ENCODE measurements around the gene NELFB. TPM values are rescaled to one million over a fixed set of nuclear protein-coding genes. Genes with fewer than 3 reads are reported as not detected.
A peak's percentile ranks its signal among the peaks of the same experiment; 100 is the strongest.

The NELFB gene
- total and polyA plus RNA-seq, 5 donors from 2014 or later = 22.3 to 46.4 (median 24.1) TPM

DNA sequence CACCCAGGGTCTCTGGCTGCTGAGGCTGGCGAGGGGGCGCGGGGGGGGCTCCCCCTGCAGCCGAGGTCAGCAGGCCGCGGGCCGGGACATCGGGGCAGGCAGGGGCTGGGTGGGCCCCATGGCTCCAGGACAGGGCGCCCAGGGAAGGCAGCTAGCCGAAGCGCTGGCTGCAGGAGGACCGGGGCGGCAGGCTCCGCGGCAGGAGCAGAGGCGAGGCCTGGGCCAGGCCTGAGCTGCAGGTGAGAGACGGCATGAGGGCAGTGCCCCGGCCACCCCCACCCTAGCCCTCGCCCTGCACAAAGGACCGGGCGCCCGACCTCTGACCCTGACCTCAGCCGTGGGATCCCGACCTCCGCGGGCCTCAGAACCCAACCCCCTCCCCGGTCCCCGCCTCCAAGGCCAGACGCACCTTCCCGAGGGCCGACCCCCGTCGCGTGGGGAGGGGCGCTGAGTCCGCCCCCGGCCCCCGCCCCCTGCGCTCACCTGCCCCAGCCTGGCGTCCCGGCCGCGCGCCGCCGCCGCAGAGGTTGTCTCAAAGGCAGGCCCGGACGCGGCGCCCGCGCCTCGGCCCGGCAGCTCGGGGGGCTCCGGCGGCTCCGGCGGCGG, 33.5 kb upstream of the NELFB start:
- ATAC-seq (ENCODE audit: low read depth in 2 of 2) (no peak), DNase-seq (peak in 1 of 3 donors; percentile 29)
- Histone ChIP-seq H3K27ac (ENCODE audit: insufficient read depth, low read length, poor library complexity, severe bottlenecking) (no peak overlapping the region), H3K27me3 (ENCODE audit: control insufficient read depth, insufficient read depth, low read length) (no peaks in the 10 kb centered on the region), H3K4me3 (ENCODE audit: low read depth, low read length) (no peak overlapping the region), H3K9me3 (ENCODE audit: control insufficient read depth in 2 of 2, low read length in 2 of 2) (no peaks in the 10 kb centered on the region), H3K4me1 (ENCODE audit: control insufficient read depth, insufficient read depth, low read length, poor library complexity, severe bottlenecking) (peaks cover 17% of the 10 kb centered on the region), H3K36me3 (ENCODE audit: control insufficient read depth, insufficient read depth, low read length) (no peaks in the 10 kb centered on the region)
- H3K27ac Mint-ChIP-seq = no peak overlapping the region
- H3K27me3 Mint-ChIP-seq = no peaks in the 10 kb centered on the region
- H3K4me3 Mint-ChIP-seq = no peak overlapping the region
- H3K9me3 Mint-ChIP-seq = no peaks in the 10 kb centered on the region
- H3K36me3 Mint-ChIP-seq = no peaks in the 10 kb centered on the region
- H3K4me1 Mint-ChIP-seq = peaks cover 0 to 10% (median 3%) of the 10 kb centered on the region in 4 donors

DNA sequence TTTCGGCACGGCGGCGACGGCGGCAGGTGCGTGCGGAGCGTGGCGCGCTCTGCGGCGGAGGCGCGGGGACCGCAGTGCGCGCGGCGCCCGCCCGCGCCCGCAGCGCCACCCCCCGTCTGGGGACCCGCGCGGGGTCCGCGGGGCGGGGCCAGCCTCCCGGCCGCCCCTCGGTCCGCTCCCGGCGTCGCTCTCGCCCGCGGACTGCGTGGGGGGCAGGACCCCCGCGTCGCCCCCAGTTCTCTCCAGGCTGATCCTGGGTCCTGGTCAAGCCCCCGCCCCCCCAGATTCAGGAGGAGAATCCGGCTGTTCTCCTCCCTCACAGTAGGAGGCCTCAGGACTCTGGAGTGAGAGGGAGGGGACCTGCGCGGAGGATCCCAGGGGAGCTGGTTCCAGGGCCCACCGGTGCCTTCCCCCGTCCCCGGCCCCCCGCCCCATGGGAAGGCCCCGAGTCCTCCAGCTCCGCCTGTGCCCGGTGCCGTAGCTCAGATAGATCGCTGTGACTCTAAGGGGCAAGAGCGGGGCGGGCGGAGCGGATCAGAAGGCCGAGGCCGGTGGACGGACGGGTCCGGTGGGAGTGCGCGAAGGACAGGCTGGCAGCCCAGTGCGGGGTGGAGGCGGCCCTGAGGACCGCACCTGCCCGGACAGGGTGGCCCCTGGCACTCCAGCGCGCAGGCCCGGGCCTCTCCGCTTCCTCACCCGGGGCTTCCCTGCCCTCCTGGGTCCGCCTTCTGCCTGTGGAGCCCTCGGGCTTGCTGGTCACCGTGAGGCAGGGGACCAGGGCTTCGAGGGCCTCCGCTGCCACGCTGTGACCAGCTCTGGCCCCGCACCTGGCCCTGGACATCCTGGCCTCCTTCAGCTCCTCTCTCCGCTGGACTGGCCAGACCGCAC, 32.7 kb upstream of the NELFB start, which contains the start of gene RNF208:
RNF208 (minus strand) TSS at position 51 of the 888 bp plus-strand sequence. CDS start 1,028 bp downstream, outside the sequence.
- peak within 1 kb of the TSS; percentile 81 to 93 (median 83) for H3K4me3 Mint-ChIP-seq
- no peaks in the 10 kb centered on the region for H3K9me3 Mint-ChIP-seq

DNA sequence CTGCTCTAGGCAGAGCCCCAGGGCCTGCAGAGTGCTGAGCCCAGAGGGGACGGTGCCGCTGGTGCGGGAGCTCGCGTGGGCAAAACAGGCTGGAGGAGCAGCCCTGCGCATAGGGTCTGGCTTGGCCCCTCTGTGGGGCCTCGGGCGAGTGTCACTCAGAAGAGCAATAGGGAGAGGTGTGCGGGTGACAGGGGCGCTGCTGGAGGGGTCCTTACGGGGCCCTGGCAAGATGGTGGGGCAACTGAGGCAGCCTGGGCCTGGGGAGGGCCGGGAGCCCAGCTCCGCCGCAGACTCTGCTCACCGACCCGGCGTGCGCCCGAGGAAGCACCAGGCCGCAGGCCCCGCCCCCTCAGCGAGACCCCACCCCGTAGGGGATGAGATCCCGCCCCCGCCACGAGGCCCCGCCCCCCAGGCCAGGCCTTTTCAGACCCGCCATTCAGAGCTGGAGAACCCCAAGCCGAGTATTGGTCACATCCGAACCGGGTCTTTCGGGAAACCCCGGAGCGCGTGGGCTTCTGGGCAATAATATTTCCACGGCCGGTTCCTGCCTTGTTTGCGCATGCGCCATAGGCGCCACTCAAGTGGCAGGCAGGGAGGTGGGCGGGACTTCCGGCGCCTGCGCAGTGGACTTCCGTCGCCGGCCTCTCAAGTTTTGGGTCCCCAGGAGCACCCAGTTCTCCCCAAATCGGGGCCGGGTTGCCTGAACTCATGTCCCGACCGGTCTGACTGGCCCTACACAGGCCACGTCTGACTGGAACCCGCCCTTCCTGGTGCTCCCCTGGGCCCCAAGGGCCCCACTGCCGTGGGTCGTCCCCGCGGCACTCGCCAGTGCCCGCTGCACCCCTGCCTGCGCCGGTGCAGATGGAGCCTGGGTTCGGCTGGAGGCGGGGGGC, 31.8 kb upstream of the NELFB start:
- Histone ChIP-seq H3K4me1 (ENCODE audit: control insufficient read depth, insufficient read depth, low read length, poor library complexity, severe bottlenecking) (peaks cover 21% of the 10 kb centered on the region), H3K27me3 (ENCODE audit: control insufficient read depth, insufficient read depth, low read length) (no peaks in the 10 kb centered on the region), H3K36me3 (ENCODE audit: control insufficient read depth, insufficient read depth, low read length) (no peaks in the 10 kb centered on the region), H3K4me3 (ENCODE audit: low read depth, low read length) (peak overlapping the region; percentile 59), H3K9me3 (ENCODE audit: control insufficient read depth in 2 of 2, low read length in 2 of 2) (no peaks in the 10 kb centered on the region), H3K27ac (ENCODE audit: insufficient read depth, low read length, poor library complexity, severe bottlenecking) (peak overlapping the region; percentile 90)
- Mint-ChIP-seq H3K9me3 (no peaks in the 10 kb centered on the region), H3K27ac (peak overlapping the region in 2 of 3 donors; percentile 38 to 89), H3K4me1 (peaks cover 0 to 13% (median 7%) of the 10 kb centered on the region in 4 donors), H3K36me3 (no peaks in the 10 kb centered on the region), H3K27me3 (peaks cover 5% of the 10 kb centered on the region), H3K4me3 (peak overlapping the region; percentile 81 to 93 (median 83))
- DNase-seq = peak; percentile 97 to 99 (median 99)
- peak; percentile 91 to 94 for ATAC-seq (ENCODE audit: low read depth in 2 of 2)

More for the DNA sequence above, 32.7 kb upstream of the NELFB start, which contains the start of gene RNF208:
- H3K36me3 Mint-ChIP-seq = no peaks in the 10 kb centered on the region
- H3K4me1 ChIP-seq (ENCODE audit: control insufficient read depth, insufficient read depth, low read length, poor library complexity, severe bottlenecking) = peaks cover 19% of the 10 kb centered on the region
- ATAC-seq (ENCODE audit: low read depth in 2 of 2) (no peak), DNase-seq (peak in 1 of 3 donors; percentile 17)
- H3K4me1 Mint-ChIP-seq = peaks cover 0 to 11% (median 4%) of the 10 kb centered on the region in 4 donors
- no peak within 1 kb of the TSS for H3K4me3 ChIP-seq (ENCODE audit: low read depth, low read length)
- H3K27me3 ChIP-seq (ENCODE audit: control insufficient read depth, insufficient read depth, low read length) = no peaks in the 10 kb centered on the region
- H3K27ac ChIP-seq (ENCODE audit: insufficient read depth, low read length, poor library complexity, severe bottlenecking) = peak within 1 kb of the TSS; percentile 90
- H3K9me3 ChIP-seq (ENCODE audit: control insufficient read depth in 2 of 2, low read length in 2 of 2) = no peaks in the 10 kb centered on the region
- H3K27me3 Mint-ChIP-seq = peaks cover 1% of the 10 kb centered on the region
- H3K36me3 ChIP-seq (ENCODE audit: control insufficient read depth, insufficient read depth, low read length) = no peaks in the 10 kb centered on the region
- H3K27ac Mint-ChIP-seq = peak within 1 kb of the TSS in 1 of 3 donors; percentile 89

DNA sequence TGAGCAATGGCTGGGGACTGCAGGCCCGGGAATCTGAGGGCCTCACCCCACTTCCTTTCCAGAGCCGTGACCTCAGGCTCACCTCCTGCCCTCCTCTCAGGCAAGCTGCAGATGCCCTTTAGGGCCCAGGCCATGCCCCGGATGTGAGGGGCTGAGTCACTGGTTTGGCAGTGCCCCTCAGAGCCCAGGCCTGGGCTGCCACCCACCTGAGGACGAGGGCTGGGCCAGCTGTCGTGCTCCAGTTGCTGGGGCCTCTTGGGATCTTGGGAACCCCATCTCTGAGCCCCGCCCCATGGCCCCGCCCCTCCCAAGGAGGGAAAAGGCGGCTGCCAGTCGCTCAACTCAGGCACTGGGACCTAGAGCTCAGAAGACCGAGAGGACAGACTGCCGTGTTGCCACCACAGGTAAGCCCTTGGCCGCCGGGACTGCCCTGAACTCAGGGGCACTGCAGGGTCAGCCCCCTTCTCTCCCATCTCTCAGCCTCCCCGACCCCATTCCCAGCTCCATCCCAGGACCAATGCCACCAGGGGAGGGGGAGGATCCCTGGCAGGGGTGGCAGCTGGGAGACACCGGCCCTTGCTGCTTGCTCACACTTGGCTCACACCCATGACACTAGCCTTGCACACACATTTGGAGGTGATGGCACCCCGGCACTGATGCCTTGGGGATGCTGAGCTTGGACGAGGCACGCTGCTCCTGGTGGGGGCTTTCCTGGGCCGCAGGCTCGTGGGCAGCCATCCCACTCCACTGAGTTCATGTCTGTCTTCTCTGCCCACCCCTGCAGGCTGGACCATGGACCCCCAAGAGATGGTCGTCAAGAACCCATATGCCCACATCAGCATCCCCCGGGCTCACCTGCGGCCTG, 30.1 kb upstream of the NELFB start, which contains the start of gene CYSRT1:
CYSRT1 (plus strand) TSS at position 345 of the 865 bp plus-strand sequence; CDS start at position 793, 448 bp downstream.
- Mint-ChIP-seq H3K36me3 (no peaks in the 10 kb centered on the region), H3K27ac (peak within 1 kb of the TSS; percentile 38 to 89 (median 56)), H3K4me3 (peak within 1 kb of the TSS; percentile 81 to 93 (median 83)), H3K9me3 (no peaks in the 10 kb centered on the region), H3K27me3 (peaks cover 5% of the 10 kb centered on the region), H3K4me1 (peaks cover 0 to 13% (median 7%) of the 10 kb centered on the region in 4 donors)
- peak in 1 of 3 donors; percentile 56 for DNase-seq
- ATAC-seq (ENCODE audit: low read depth in 2 of 2) = no peak
- no peaks in the 10 kb centered on the region for H3K27me3 ChIP-seq (ENCODE audit: control insufficient read depth, insufficient read depth, low read length)
- no peaks in the 10 kb centered on the region for H3K9me3 ChIP-seq (ENCODE audit: control insufficient read depth in 2 of 2, low read length in 2 of 2)
- no peaks in the 10 kb centered on the region for H3K36me3 ChIP-seq (ENCODE audit: control insufficient read depth, insufficient read depth, low read length)
- peaks cover 21% of the 10 kb centered on the region for H3K4me1 ChIP-seq (ENCODE audit: control insufficient read depth, insufficient read depth, low read length, poor library complexity, severe bottlenecking)
- peak within 1 kb of the TSS; percentile 90 for H3K27ac ChIP-seq (ENCODE audit: insufficient read depth, low read length, poor library complexity, severe bottlenecking)
- H3K4me3 ChIP-seq (ENCODE audit: low read depth, low read length) = peak within 1 kb of the TSS; percentile 59

GRCh38 chr9:137225699-137226331, 29.3 kb upstream of the NELFB start:
- no peaks in the 10 kb centered on the region for H3K9me3 Mint-ChIP-seq
- Histone ChIP-seq H3K4me1 (ENCODE audit: control insufficient read depth, insufficient read depth, low read length, poor library complexity, severe bottlenecking) (peaks cover 21% of the 10 kb centered on the region), H3K27me3 (ENCODE audit: control insufficient read depth, insufficient read depth, low read length) (no peaks in the 10 kb centered on the region), H3K4me3 (ENCODE audit: low read depth, low read length) (no peak overlapping the region), H3K36me3 (ENCODE audit: control insufficient read depth, insufficient read depth, low read length) (no peaks in the 10 kb centered on the region), H3K9me3 (ENCODE audit: control insufficient read depth in 2 of 2, low read length in 2 of 2) (no peaks in the 10 kb centered on the region), H3K27ac (ENCODE audit: insufficient read depth, low read length, poor library complexity, severe bottlenecking) (no peak overlapping the region)
- ATAC-seq (ENCODE audit: low read depth in 2 of 2) (no peak), DNase-seq (no peak)
- peak overlapping the region in 1 of 3 donors; percentile 42 for H3K27ac Mint-ChIP-seq
- peaks cover 5% of the 10 kb centered on the region for H3K27me3 Mint-ChIP-seq
- H3K4me1 Mint-ChIP-seq = peaks cover 0 to 13% (median 7%) of the 10 kb centered on the region in 4 donors
- H3K4me3 Mint-ChIP-seq = peak overlapping the region in 1 of 4 donors; percentile 32
- H3K36me3 Mint-ChIP-seq = no peaks in the 10 kb centered on the region

GRCh38 chr9:137226338-137227053, 28.6 kb upstream of the NELFB start:
- ATAC-seq (ENCODE audit: low read depth in 2 of 2) (no peak), DNase-seq (no peak)
- no peaks in the 10 kb centered on the region for H3K36me3 Mint-ChIP-seq
- Histone ChIP-seq H3K4me3 (ENCODE audit: low read depth, low read length) (no peak overlapping the region), H3K27me3 (ENCODE audit: control insufficient read depth, insufficient read depth, low read length) (no peaks in the 10 kb centered on the region), H3K9me3 (ENCODE audit: control insufficient read depth in 2 of 2, low read length in 2 of 2) (no peaks in the 10 kb centered on the region), H3K27ac (ENCODE audit: insufficient read depth, low read length, poor library complexity, severe bottlenecking) (no peak overlapping the region), H3K4me1 (ENCODE audit: control insufficient read depth, insufficient read depth, low read length, poor library complexity, severe bottlenecking) (peaks cover 21% of the 10 kb centered on the region), H3K36me3 (ENCODE audit: control insufficient read depth, insufficient read depth, low read length) (no peaks in the 10 kb centered on the region)
- H3K9me3 Mint-ChIP-seq = no peaks in the 10 kb centered on the region
- no peak overlapping the region for H3K27ac Mint-ChIP-seq
- peaks cover 5% of the 10 kb centered on the region for H3K27me3 Mint-ChIP-seq
- H3K4me3 Mint-ChIP-seq = peak overlapping the region in 1 of 4 donors; percentile 32
- H3K4me1 Mint-ChIP-seq = peaks cover 0 to 13% (median 7%) of the 10 kb centered on the region in 4 donors
